Neuronal stem cell (in vitro differentiated cells): ENCODE results near the gene YBX2.
A peak's percentile ranks its signal among the peaks of the same experiment; 100 is the strongest.

Experiments used
- DNase-seq: peaks from one replicate; pipeline ENCODE4 v3.0.0-alpha.2; 2013; ENCODE audit warnings: low spot score
- H2AFZ ChIP-seq: one replicate; pipeline ENCODE4 v1.6.1; 2013; ENCODE audit warnings: mild to moderate bottlenecking, low read length, inconsistent platforms
- H2AK5ac ChIP-seq: 2 replicates; pipeline ENCODE4 v1.6.1; 2013; ENCODE audit warnings: low read depth, mild to moderate bottlenecking, inconsistent platforms, low read length, moderate library complexity, mixed read lengths
- H2BK120ac ChIP-seq: 2 replicates; pipeline ENCODE4 v1.6.1; 2013; ENCODE audit warnings: low read depth, mild to moderate bottlenecking, inconsistent platforms, low read length, moderate library complexity, mixed read lengths
- H2BK12ac ChIP-seq: one replicate; pipeline ENCODE4 v1.6.1; 2013; ENCODE audit warnings: low read length, inconsistent platforms
- H2BK15ac ChIP-seq: 2 replicates; pipeline ENCODE4 v1.6.1; 2013; ENCODE audit warnings: mild to moderate bottlenecking, low read length, inconsistent platforms, mixed read lengths
- H2BK5ac ChIP-seq: one replicate; pipeline ENCODE4 v1.6.1; 2013; ENCODE audit warnings: inconsistent platforms, mild to moderate bottlenecking, low read length, moderate library complexity
- H3K14ac ChIP-seq: one replicate; pipeline ENCODE4 v1.6.1; 2013; ENCODE audit warnings: low read length, inconsistent platforms
- H3K18ac ChIP-seq: 2 replicates; pipeline ENCODE4 v1.6.1; 2013; ENCODE audit warnings: low read length, inconsistent platforms
- H3K23ac ChIP-seq: 2 replicates; pipeline ENCODE4 v1.6.1; 2013; ENCODE audit warnings: low read depth, mild to moderate bottlenecking, mixed read lengths, low read length, inconsistent platforms; ENCODE audit not compliant: poor library complexity
- H3K27ac ChIP-seq: replicated peaks from 3 replicates; pipeline ENCODE4 v1.5.1; 2013; ENCODE audit warnings: low read length, inconsistent platforms
- H3K27me3 ChIP-seq, 3 experiments: 2 replicates each; pipeline ENCODE4 v1.6.1; 2013; ENCODE audit warnings: low read length in 3 of 3, mild to moderate bottlenecking in 2 of 3, inconsistent platforms in 1 of 3, low read depth in 1 of 3, mixed read lengths in 1 of 3, moderate library complexity in 1 of 3; ENCODE audit not compliant: control insufficient read depth in 3 of 3, insufficient read depth in 3 of 3
- H3K36me3 ChIP-seq, 2 donors: replicated peaks in 1 of 2; 2 replicates each; pipeline ENCODE4 v1.6.1; 2013; ENCODE audit warnings: low read length in 2 of 2; ENCODE audit not compliant: control insufficient read depth in 2 of 2, insufficient read depth in 2 of 2
- H3K4ac ChIP-seq: 2 replicates; pipeline ENCODE4 v1.6.1; 2013; ENCODE audit warnings: inconsistent platforms, mild to moderate bottlenecking, low read length, moderate library complexity
- H3K4me1 ChIP-seq, 2 donors: 1 replicate in 1 of 2; 2 replicates in 1 of 2; pipeline ENCODE4 v1.6.1; 2013; ENCODE audit warnings: low read length in 2 of 2, low read depth in 1 of 2; ENCODE audit not compliant: control insufficient read depth in 2 of 2, insufficient read depth in 1 of 2
- H3K4me2 ChIP-seq: one replicate; pipeline ENCODE4 v1.6.1; 2013; ENCODE audit warnings: mild to moderate bottlenecking, low read length, inconsistent platforms; ENCODE audit not compliant: insufficient read depth, poor library complexity, severe bottlenecking
- H3K4me3 ChIP-seq, 2 donors: 2 replicates each; pipeline ENCODE4 v1.5.1; 2013; ENCODE audit warnings: low read length in 2 of 2, mild to moderate bottlenecking in 2 of 2, inconsistent platforms in 1 of 2, moderate library complexity in 1 of 2
- H3K79me1 ChIP-seq: one replicate; pipeline ENCODE4 v1.6.1; 2013; ENCODE audit warnings: low read depth, mild to moderate bottlenecking, inconsistent platforms, low read length, moderate library complexity
- H3K9ac ChIP-seq: one replicate; pipeline ENCODE4 v1.6.1; 2013; ENCODE audit warnings: mild to moderate bottlenecking, low read depth, low read length, inconsistent platforms; ENCODE audit not compliant: poor library complexity
- H3K9me3 ChIP-seq, 2 donors: replicated peaks in 1 of 2; 2 replicates each; pipeline versions ENCODE3 to v1.6.1; 2013; ENCODE audit warnings: low read length in 2 of 2, mild to moderate bottlenecking in 2 of 2, inconsistent platforms in 1 of 2, low read depth in 1 of 2, mixed read lengths in 1 of 2, moderate library complexity in 1 of 2; ENCODE audit not compliant: control insufficient read depth in 2 of 2, insufficient read depth in 1 of 2
- H4K8ac ChIP-seq: one replicate; pipeline ENCODE4 v1.6.1; 2013; ENCODE audit warnings: low read depth, mild to moderate bottlenecking, inconsistent platforms, low read length, moderate library complexity
- H4K91ac ChIP-seq: one replicate; pipeline ENCODE4 v1.6.1; 2013; ENCODE audit warnings: low read length, low read depth, mild to moderate bottlenecking, inconsistent platforms; ENCODE audit not compliant: poor library complexity
- WGBS, 2 donors: extraction: QIAGEN DNeasy Blood & Tissue Kit; methylation state at CpG; one replicate each; pipeline ENCODE4 v1.1.7; 2013; ENCODE audit warnings: missing lambda C conversion rate in 2 of 2, mixed read lengths in 1 of 2; ENCODE audit not compliant: insufficient read length in 2 of 2, insufficient replicate concordance in 1 of 2; ENCODE audit errors: extremely low coverage in 2 of 2; 5-methylcytosine and 5-hydroxymethylcytosine counted together

The YBX2 gene

GRCh38 chr17:7307686-7308624 lies 13.5 kb upstream of the YBX2 start:
- WGBS, 2 donors, result no CpG with 5 or more reads among the region's 104 CpGs

GRCh38 chr17:7306911-7307685 lies 12.7 kb upstream of the YBX2 start, which contains the start of gene EIF5A:
Gene EIF5A, plus strand, starts transcription at chr17:7307628. Its CDS starts 2,008 bp downstream, at chr17:7309636.
- no peaks in the 10 kb centered on the region for H3K9me3 ChIP-seq
- H3K4me1 ChIP-seq, result peaks cover 2 to 5% of the 10 kb centered on the region in 2 donors
- peak within 1 kb of the TSS; percentile 98 for H3K9ac ChIP-seq
- peak within 1 kb of the TSS; percentile 98 for H3K27ac ChIP-seq
- H3K23ac ChIP-seq, result peak within 1 kb of the TSS; percentile 74
- H2AFZ ChIP-seq, result peak within 1 kb of the TSS; percentile 89
- peaks cover 24 to 28% of the 10 kb centered on the region in 2 donors for H3K36me3 ChIP-seq
- peak within 1 kb of the TSS; percentile 91 for H3K4me2 ChIP-seq
- H4K91ac ChIP-seq, result no peak within 1 kb of the TSS
- H3K27me3 ChIP-seq, result no peaks in the 10 kb centered on the region
- H2BK5ac ChIP-seq, result peak within 1 kb of the TSS; percentile 80
- peak within 1 kb of the TSS; percentile 61 for H2AK5ac ChIP-seq
- no peak within 1 kb of the TSS for H4K8ac ChIP-seq
- H2BK120ac ChIP-seq, result peak within 1 kb of the TSS; percentile 21
- no peak within 1 kb of the TSS for H3K4ac ChIP-seq
- H2BK15ac ChIP-seq, result no peak within 1 kb of the TSS
- H3K14ac ChIP-seq, result no peak within 1 kb of the TSS
- no CpG with 5 or more reads among the region's 64 CpGs for WGBS, 2 donors
- H3K79me1 ChIP-seq, result peaks cover 1% of the 10 kb centered on the region
- DNase-seq, result peak; percentile 100
- peak within 1 kb of the TSS; percentile 95 for H3K18ac ChIP-seq
- H3K4me3 ChIP-seq, result peak within 1 kb of the TSS; percentile 84 to 98
- no peak within 1 kb of the TSS for H2BK12ac ChIP-seq

More at GRCh38 chr17:7307686-7308624, 13.5 kb upstream of the YBX2 start:
- Histone ChIP-seq H2BK5ac (peak overlapping the region; percentile 80), H3K79me1 (peaks cover 1% of the 10 kb centered on the region), H3K9me3 (no peaks in the 10 kb centered on the region), H3K4ac (no peak overlapping the region), H3K4me1 (peaks cover 2 to 5% of the 10 kb centered on the region in 2 donors), H3K14ac (no peak overlapping the region), H2AFZ (peak overlapping the region; percentile 76), H2BK12ac (no peak overlapping the region), H2BK120ac (peak overlapping the region; percentile 21), H3K27me3 (no peaks in the 10 kb centered on the region), H3K23ac (peak overlapping the region; percentile 74), H3K4me2 (peak overlapping the region; percentile 91), H3K36me3 (peaks cover 31 to 37% of the 10 kb centered on the region in 2 donors), H2BK15ac (no peak overlapping the region), H3K18ac (peak overlapping the region; percentile 95), H3K9ac (peak overlapping the region; percentile 98), H2AK5ac (peak overlapping the region; percentile 61), H4K91ac (no peak overlapping the region), H3K27ac (peak overlapping the region; percentile 78), H3K4me3 (peak overlapping the region; percentile 84 to 98), H4K8ac (no peak overlapping the region)
- DNase-seq, result no peak

- H2BK120ac ChIP-seq, result no peak overlapping the region
- H3K14ac ChIP-seq, result no peak overlapping the region
- H2AK5ac ChIP-seq, result no peak overlapping the region
- no peak overlapping the region for H3K4me3 ChIP-seq
- no peak overlapping the region for H2BK12ac ChIP-seq
- peaks cover 2 to 3% of the 10 kb centered on the region in 2 donors for H3K4me1 ChIP-seq
- H4K91ac ChIP-seq, result no peak overlapping the region
- no peak overlapping the region for H3K4me2 ChIP-seq
- no peak overlapping the region for H2AFZ ChIP-seq
- no peak overlapping the region for H2BK5ac ChIP-seq
- no peaks in the 10 kb centered on the region for H3K79me1 ChIP-seq
- no peak overlapping the region for H3K4ac ChIP-seq
- H3K36me3 ChIP-seq, result peaks cover 0 to under 1% of the 10 kb centered on the region in 2 donors
- H3K9me3 ChIP-seq, result no peaks in the 10 kb centered on the region
- no peak overlapping the region for H3K27ac ChIP-seq
- no peak for DNase-seq
- H3K27me3 ChIP-seq, result peaks cover 0 to 3% (median 0%) of the 10 kb centered on the region in 3 experiments
- no CpG with 5 or more reads among the region's 7 CpGs for WGBS, 2 donors
- no peak overlapping the region for H4K8ac ChIP-seq
- no peak overlapping the region for H2BK15ac ChIP-seq
- no peak overlapping the region for H3K23ac ChIP-seq
- no peak overlapping the region for H3K18ac ChIP-seq
- no peak overlapping the region for H3K9ac ChIP-seq
Observed at GRCh38 chr17:7304179-7304578, 9.7 kb upstream of the YBX2 start.
